Astrocyte of the spinal cord (primary cell): Measurements from ENCODE around the gene RBM22.
A peak's percentile ranks its signal among the peaks of the same experiment; 100 is the strongest.

Experiments
- DNase-seq: peaks from one replicate; pipeline ENCODE4 v3.0.0; 2011; ENCODE audit warnings: low read depth, low spot score
- H3K4me3 ChIP-seq: 2 replicates; pipeline ENCODE4 v1.5.1; 2011; ENCODE audit warnings: low read depth, mild to moderate bottlenecking, low read length, moderate library complexity
- CTCF ChIP-seq: IDR thresholded peaks from 2 replicates; pipeline ENCODE4 v1.5.1; 2012; ENCODE audit warnings: low read depth, mild to moderate bottlenecking, low read length, inconsistent platforms
- in situ Hi-C: cut with HindIII; loops from 2 replicates; pipeline ENCODE4 v1.10.0; 2017; ENCODE audit warnings: low sequenced_read_pairs

Gene RBM22

GRCh38 chr5:150642567-150642927 is 58.3 kb downstream of the RBM22 start:
- no peak for TF ChIP-seq CTCF
- peak; percentile 86 for DNase-seq
- H3K4me3 ChIP-seq = peak overlapping the region; percentile 48

GRCh38 chr5:150641824-150642566 is 58.9 kb downstream of the RBM22 start:
- no peak for DNase-seq
- no peak for TF ChIP-seq CTCF
- H3K4me3 ChIP-seq = peak overlapping the region; percentile 48
- in situ Hi-C loops = no loop called here

More at GRCh38 chr5:150642567-150642927, 58.3 kb downstream of the RBM22 start:
- in situ Hi-C loops = no loop called here

GRCh38 chr5:150641006-150641570 is 59.8 kb downstream of the RBM22 start:
- H3K4me3 ChIP-seq = peak overlapping the region; percentile 48
- peak; percentile 83 for DNase-seq
- TF ChIP-seq CTCF = no peak
- in situ Hi-C loops = no loop called here
